ENCODE measurements around the gene C4B. TPM values are rescaled to one million over a fixed set of nuclear protein-coding genes. Genes with fewer than 3 reads are reported as not detected.
A peak's percentile ranks its signal among the peaks of the same experiment; 100 is the strongest.
"Not testable (repeated sequence)": the region's sequence is repeated elsewhere in the genome, so short reads cannot be mapped to it uniquely, and the experiment has no call there.

The C4B gene
- total RNA-seq, 2 donors from 2014 or later = 49.2 to 137 TPM

DNA sequence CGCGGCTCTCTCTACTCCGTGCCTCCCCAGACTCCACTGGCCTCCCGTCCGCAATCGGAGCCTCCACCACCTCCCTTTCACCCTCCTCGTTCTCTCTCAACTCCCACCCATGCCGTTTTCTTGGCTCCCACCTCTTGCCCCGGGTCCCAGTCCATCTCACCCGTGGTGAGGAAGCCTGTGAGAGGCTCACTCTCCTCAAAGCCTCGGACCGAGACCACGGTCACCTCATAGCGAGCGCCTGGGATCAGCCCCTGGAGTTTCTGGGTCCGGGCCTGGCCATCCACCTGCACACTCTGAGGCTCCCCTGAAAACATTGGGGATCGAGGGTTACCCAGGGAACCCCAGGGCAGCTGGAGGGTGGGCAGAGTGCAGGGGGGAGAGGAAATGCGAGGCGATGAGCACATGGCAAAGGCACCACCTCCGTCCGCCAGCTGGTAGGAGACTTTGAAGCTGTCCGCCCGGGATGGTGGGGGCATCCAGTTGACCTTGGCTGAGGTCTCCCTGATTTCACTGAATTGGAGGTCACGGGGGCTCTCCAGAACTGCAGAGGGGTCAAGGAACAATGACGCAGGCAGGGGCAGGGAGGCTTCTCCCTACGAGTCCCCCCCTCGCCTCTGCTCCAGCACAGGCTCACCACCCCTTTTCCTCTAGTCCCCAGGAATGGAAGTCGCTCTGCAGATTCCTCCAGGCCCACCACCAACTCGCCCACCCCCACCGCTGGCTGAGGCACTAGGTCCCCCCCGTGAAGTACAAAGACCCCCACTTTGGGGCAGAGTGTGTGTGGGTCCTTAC lies 29.2 kb downstream of the C4B start:
- WGBS = 96% methylated on average over 17 of the region's 31 CpGs
- intact Hi-C loops (cut with DNase I) = not testable (repeated sequence)

DNA sequence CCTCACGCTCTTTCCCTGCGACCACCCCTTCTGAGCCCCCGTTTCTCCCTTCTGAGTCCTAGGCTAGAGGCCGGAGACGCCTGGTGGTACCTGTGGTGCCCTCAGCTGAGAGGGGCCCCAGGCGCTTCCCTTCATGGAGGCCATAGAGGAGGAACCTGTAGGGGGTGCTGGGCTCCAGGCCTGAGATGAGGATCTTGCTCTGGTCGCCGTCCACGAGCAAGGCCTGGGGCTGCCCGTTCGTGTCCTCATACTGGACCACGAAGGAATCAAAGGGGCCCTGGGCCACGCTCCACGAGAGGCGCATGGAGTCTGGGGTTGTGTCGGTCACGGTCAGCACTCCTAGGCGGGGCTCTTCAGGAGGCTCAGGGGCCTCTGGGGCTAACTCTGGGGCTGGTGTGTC lies 30.3 kb downstream of the C4B start:
- intact Hi-C loops (cut with DNase I); H3K36me3 ChIP-seq; DNase-seq (ENCODE audit: low spot score); H3K4me3 ChIP-seq; H3K9me3 ChIP-seq; H3K4me1 ChIP-seq (replicated peaks); H3K27me3 ChIP-seq (replicated peaks; ENCODE audit: insufficient read depth); H3K27ac ChIP-seq: not testable (repeated sequence)
- 89% methylated on average over 11 of the region's 18 CpGs for WGBS

More for the DNA sequence above, 29.2 kb downstream of the C4B start:
- H3K36me3 ChIP-seq; H3K27me3 ChIP-seq (replicated peaks; ENCODE audit: insufficient read depth); H3K9me3 ChIP-seq; H3K27ac ChIP-seq; DNase-seq (ENCODE audit: low spot score); H3K4me3 ChIP-seq; H3K4me1 ChIP-seq (replicated peaks): not testable (repeated sequence)

DNA sequence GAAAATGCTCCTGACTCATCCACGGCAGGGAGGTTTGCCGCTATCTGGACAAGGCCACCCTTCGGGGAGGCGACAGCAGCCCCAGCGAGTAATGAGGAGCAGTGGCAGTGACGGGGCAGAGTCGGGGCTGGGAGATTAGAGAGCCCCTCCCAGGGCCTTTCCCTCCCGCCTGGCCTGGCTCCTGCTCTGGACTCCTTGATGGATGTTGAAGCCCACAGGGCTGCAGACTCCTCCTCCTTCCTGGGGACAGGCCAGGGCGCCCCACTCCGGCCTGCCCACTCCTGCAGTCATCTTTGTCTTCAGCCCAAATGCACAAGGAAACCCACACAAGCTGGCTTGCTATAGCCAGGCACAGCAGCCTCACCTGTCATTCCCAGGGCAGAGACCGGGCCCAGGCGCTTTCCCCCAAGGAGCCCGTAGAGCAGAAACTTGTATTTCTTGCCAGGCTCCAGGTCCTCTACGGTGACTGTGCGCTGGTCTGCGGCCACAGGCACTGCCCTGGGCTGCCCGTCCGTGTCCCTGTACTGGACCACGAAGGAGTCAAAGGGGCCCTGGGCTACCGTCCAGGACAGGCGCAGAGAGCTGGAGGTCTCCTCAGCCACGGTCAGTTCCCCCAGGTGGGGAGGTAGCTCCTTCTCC lies 31.3 kb downstream of the C4B start:
- intact Hi-C loops (cut with DNase I) = no loop called here
- H3K27me3 ChIP-seq (replicated peaks; ENCODE audit: insufficient read depth) = no peaks in the 10 kb centered on the region
- DNase-seq (ENCODE audit: low spot score) = no peak

DNA sequence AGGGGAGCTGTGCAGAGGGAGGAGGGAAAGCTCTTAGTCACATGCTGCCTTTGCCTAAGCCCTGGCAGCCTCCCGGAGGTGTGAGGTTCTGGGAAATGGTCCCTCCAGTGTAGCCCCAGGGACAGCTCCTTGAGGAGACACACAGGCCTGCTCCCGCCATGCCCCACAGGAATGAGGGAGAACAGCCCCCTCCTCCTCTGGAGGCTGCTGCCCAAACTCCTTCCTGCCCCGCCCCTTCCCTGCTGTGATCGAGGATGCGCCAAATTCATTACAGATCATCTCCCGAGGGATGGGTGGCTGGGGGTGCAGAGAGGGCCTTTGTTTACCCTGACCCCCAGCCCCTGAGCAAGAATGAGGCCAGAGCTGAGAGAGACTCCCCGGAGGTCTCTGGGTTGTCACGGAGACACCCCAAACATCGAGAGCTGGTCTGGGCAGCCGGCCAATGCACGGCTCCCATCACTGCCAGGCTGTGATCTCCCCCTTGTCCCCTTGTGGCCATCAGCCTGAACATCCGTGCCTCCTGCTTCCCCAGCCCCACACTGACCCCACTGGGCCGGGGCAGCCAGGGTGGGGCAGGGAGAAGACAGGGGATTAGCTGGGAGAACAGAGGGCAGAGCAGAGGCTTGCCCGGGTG lies 32.0 kb downstream of the C4B start:
- Histone ChIP-seq H3K36me3 (no peaks in the 10 kb centered on the region), H3K27me3 (replicated peaks; ENCODE audit: insufficient read depth) (no peaks in the 10 kb centered on the region), H3K4me1 (replicated peaks) (no peaks in the 10 kb centered on the region), H3K9me3 (no peaks in the 10 kb centered on the region), H3K4me3 (no peak overlapping the region), H3K27ac (peak overlapping the region in 1 of 2 donors; percentile 30)
- TF ChIP-seq, protein P1, sequence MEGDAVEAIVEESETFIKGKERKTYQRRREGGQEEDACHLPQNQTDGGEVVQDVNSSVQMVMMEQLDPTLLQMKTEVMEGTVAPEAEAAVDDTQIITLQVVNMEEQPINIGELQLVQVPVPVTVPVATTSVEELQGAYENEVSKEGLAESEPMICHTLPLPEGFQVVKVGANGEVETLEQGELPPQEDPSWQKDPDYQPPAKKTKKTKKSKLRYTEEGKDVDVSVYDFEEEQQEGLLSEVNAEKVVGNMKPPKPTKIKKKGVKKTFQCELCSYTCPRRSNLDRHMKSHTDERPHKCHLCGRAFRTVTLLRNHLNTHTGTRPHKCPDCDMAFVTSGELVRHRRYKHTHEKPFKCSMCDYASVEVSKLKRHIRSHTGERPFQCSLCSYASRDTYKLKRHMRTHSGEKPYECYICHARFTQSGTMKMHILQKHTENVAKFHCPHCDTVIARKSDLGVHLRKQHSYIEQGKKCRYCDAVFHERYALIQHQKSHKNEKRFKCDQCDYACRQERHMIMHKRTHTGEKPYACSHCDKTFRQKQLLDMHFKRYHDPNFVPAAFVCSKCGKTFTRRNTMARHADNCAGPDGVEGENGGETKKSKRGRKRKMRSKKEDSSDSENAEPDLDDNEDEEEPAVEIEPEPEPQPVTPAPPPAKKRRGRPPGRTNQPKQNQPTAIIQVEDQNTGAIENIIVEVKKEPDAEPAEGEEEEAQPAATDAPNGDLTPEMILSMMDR (IDR thresholded peaks at IDR 0.05) = no peak
- TF ChIP-seq POLR2A (IDR thresholded peaks at IDR 0.05) (no peak), POLR2AphosphoS5 (IDR thresholded peaks at IDR 0.05) (no peak)
- no peak for DNase-seq (ENCODE audit: low spot score)
- WGBS = 27% methylated on average over 13 of the region's 14 CpGs
- intact Hi-C loops (cut with DNase I) = no loop called here

More for the DNA sequence above, 31.3 kb downstream of the C4B start:
- TF ChIP-seq POLR2A (IDR thresholded peaks at IDR 0.05) (no peak), POLR2AphosphoS5 (IDR thresholded peaks at IDR 0.05) (no peak)
- TF ChIP-seq, protein P1 (IDR thresholded peaks at IDR 0.05) = no peak
- Histone ChIP-seq H3K27ac (no peak overlapping the region), H3K4me1 (replicated peaks) (no peaks in the 10 kb centered on the region), H3K4me3 (no peak overlapping the region), H3K9me3 (no peaks in the 10 kb centered on the region), H3K36me3 (no peaks in the 10 kb centered on the region)
- 76% methylated on average over 15 of the region's 22 CpGs for WGBS

DNA sequence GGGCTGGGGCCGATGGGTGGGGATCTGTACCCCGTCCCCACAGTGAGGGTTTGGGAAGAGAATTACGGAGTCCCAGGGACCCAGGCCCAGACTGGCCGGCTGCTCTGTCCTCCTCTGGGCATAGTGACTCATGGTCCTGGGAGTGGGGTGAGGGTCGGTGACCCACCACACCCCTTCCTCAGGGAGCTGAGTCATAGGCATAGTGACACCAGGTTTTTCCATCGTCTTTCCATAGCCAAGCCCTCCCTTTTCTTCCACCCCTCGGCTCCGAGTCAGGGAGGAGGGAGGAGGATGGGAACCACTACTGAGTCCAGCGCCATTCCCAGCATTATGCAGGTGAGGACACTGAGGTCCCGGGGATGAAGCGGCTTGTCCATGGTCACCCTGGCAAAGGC lies 32.5 kb downstream of the C4B start:
- intact Hi-C loops (cut with DNase I) = no loop called here
- no peak for DNase-seq (ENCODE audit: low spot score)

More for the DNA sequence above, 32.5 kb downstream of the C4B start:
- Histone ChIP-seq H3K27ac (peak overlapping the region in 1 of 2 donors; percentile 30), H3K36me3 (no peaks in the 10 kb centered on the region), H3K27me3 (replicated peaks; ENCODE audit: insufficient read depth) (no peaks in the 10 kb centered on the region), H3K4me3 (no peak overlapping the region), H3K9me3 (no peaks in the 10 kb centered on the region), H3K4me1 (replicated peaks) (no peaks in the 10 kb centered on the region)
- WGBS = 66% methylated on average over 11 of the region's 11 CpGs
- TF ChIP-seq POLR2AphosphoS5 (IDR thresholded peaks at IDR 0.05) = no peak
- TF ChIP-seq POLR2A (IDR thresholded peaks at IDR 0.05) = no peak
- TF ChIP-seq, protein P1 (IDR thresholded peaks at IDR 0.05) = no peak

Measured in prostate gland (tissue), 2 donors.